Breast epithelium (tissue), 4 donors: Measurements from ENCODE around the gene PLEKHF1. TPM values are rescaled to one million over a fixed set of nuclear protein-coding genes. Genes with fewer than 3 reads are reported as not detected.
A peak's percentile ranks its signal among the peaks of the same experiment; 100 is the strongest.

Source experiments
- DNase-seq, 2 donors: peaks; one replicate each; pipeline ENCODE4 v3.0.0-alpha.2; 2019; ENCODE audit warnings: low spot score in 2 of 2
- H3K27ac ChIP-seq, 2 donors: fragments of 200-600 bp; sonication (generic) in 1 of 2; one replicate each; pipeline ENCODE4 v1.5.1; 2016 to 2019; ENCODE audit warnings: mild to moderate bottlenecking in 1 of 2
- H3K27me3 ChIP-seq, 2 donors: fragments of 200-600 bp; sonication (generic) in 1 of 2; one replicate each; pipeline versions ENCODE4 v1.5.1 to v1.6.0; 2017 to 2019; ENCODE audit warnings: control low read depth in 1 of 2, mild to moderate bottlenecking in 1 of 2
- H3K36me3 ChIP-seq: fragments of 200-600 bp; one replicate; pipeline ENCODE4 v1.5.1; 2019
- H3K4me1 ChIP-seq, 2 donors: fragments of 200-600 bp; sonication (generic); one replicate each; pipeline ENCODE4 v1.5.1; 2016 to 2019; ENCODE audit warnings: control low read depth in 1 of 2
- H3K4me3 ChIP-seq, 3 donors: fragments of 200-600 bp; sonication (generic); 1 replicate in 2 of 3; 2 replicates in 1 of 3; pipeline ENCODE4 v1.5.1; 2016 to 2019; ENCODE audit warnings: mild to moderate bottlenecking in 3 of 3, moderate library complexity in 2 of 3
- H3K9me3 ChIP-seq, 2 donors: fragments of 200-600 bp; sonication (generic) in 1 of 2; one replicate each; pipeline ENCODE4 v1.5.1; 2016 to 2019; ENCODE audit warnings: control low read depth in 1 of 2
- CTCF ChIP-seq, 3 donors: fragments of 450-650 bp; IDR thresholded peaks; one replicate each; pipeline ENCODE4 v1.5.1; 2016 to 2017; ENCODE audit warnings: antibody characterized with exemption in 3 of 3, mild to moderate bottlenecking in 3 of 3, moderate library complexity in 3 of 3
- POLR2A ChIP-seq: fragments of 450-650 bp; IDR thresholded peaks from one replicate; pipeline ENCODE4 v1.6.1; 2016; ENCODE audit warnings: antibody characterized with exemption, mild to moderate bottlenecking, moderate library complexity
- POLR2AphosphoS5 ChIP-seq, 3 donors: sonication (generic); formaldehyde crosslinking; IDR thresholded peaks; one replicate each; pipeline ENCODE4 v1.6.1; 2017; ENCODE audit warnings: antibody characterized with exemption in 3 of 3
- intact Hi-C: fragments of 100-400 bp; cut with DNase I; formaldehyde crosslinking; loops from one replicate; pipeline ENCODE4 v1.15.1; 2023; ENCODE audit warnings: low total_unique reads
- total RNA-seq, 3 donors: library from RNA; depleted of rRNA; stranded (reverse); fragments of >200 nt; gene quantifications; one replicate each; pipeline ENCODE4 v1.1.0, GENCODE V29; 2016

Gene PLEKHF1
- total RNA-seq = 10 to 100 TPM; 29.8 to 71.4 (median 58.7) TPM

- Histone ChIP-seq H3K27me3 (no peaks in the 10 kb centered on the region), H3K4me3 (peak within 1 kb of the TSS; percentile 88 to 98 (median 96)), H3K36me3 (no peaks in the 10 kb centered on the region), H3K9me3 (no peaks in the 10 kb centered on the region), H3K4me1 (peaks cover 30 to 40% of the 10 kb centered on the region in 2 donors), H3K27ac (peak within 1 kb of the TSS; percentile 91 to 98)
- TF ChIP-seq POLR2A (no peak), POLR2AphosphoS5 (IDR thresholded peaks at IDR 0.05) (no peak), CTCF (IDR thresholded peaks at IDR 0.05) (no peak)
- intact Hi-C loops = no loop called here
- DNase-seq = peak; percentile 85 to 87
Measured at GRCh38 chr19:29665215-29665825, at the start of gene PLEKHF1. Gene PLEKHF1 (plus strand): TSS chr19:29665461. CDS start chr19:29673840, 8,379 bp downstream.

- H3K27ac ChIP-seq = no peak overlapping the region
- H3K27me3 ChIP-seq = no peaks in the 10 kb centered on the region
- H3K4me3 ChIP-seq = no peak overlapping the region
- TF ChIP-seq POLR2AphosphoS5 (IDR thresholded peaks at IDR 0.05) = no peak
- no peak for TF ChIP-seq CTCF (IDR thresholded peaks at IDR 0.05)
- TF ChIP-seq POLR2A = no peak
- intact Hi-C loops = no loop called here
- H3K4me1 ChIP-seq = no peaks in the 10 kb centered on the region
- no peak for DNase-seq
- peaks cover 13% of the 10 kb centered on the region for H3K36me3 ChIP-seq
- H3K9me3 ChIP-seq = no peaks in the 10 kb centered on the region
Measured at GRCh38 chr19:29615891-29616425, 49.3 kb upstream of the PLEKHF1 start.

GRCh38 chr19:29616541-29616940 is 48.7 kb upstream of the PLEKHF1 start:
- Histone ChIP-seq H3K4me3 (no peak overlapping the region), H3K27me3 (no peaks in the 10 kb centered on the region), H3K9me3 (no peaks in the 10 kb centered on the region), H3K27ac (no peak overlapping the region), H3K4me1 (no peaks in the 10 kb centered on the region), H3K36me3 (peaks cover 13% of the 10 kb centered on the region)
- no peak for TF ChIP-seq POLR2A
- TF ChIP-seq CTCF (IDR thresholded peaks at IDR 0.05) = no peak
- TF ChIP-seq POLR2AphosphoS5 (IDR thresholded peaks at IDR 0.05) = no peak
- intact Hi-C loops = no loop called here
- DNase-seq = no peak

- Histone ChIP-seq H3K9me3 (no peaks in the 10 kb centered on the region), H3K36me3 (peaks cover 7% of the 10 kb centered on the region), H3K4me1 (no peaks in the 10 kb centered on the region), H3K4me3 (no peak overlapping the region), H3K27ac (no peak overlapping the region), H3K27me3 (no peaks in the 10 kb centered on the region)
- no peak for DNase-seq
- intact Hi-C loops = no loop called here
- TF ChIP-seq POLR2A (no peak), CTCF (IDR thresholded peaks at IDR 0.05) (no peak), POLR2AphosphoS5 (IDR thresholded peaks at IDR 0.05) (no peak)
Measured at GRCh38 chr19:29617366-29618266, 47.6 kb upstream of the PLEKHF1 start.

- no peak for TF ChIP-seq CTCF (IDR thresholded peaks at IDR 0.05)
- TF ChIP-seq POLR2AphosphoS5 (IDR thresholded peaks at IDR 0.05) = no peak
- no peak for TF ChIP-seq POLR2A
- no peak overlapping the region for H3K4me3 ChIP-seq
- DNase-seq = no peak
- no peaks in the 10 kb centered on the region for H3K9me3 ChIP-seq
- intact Hi-C loops = no loop called here
- H3K27me3 ChIP-seq = no peaks in the 10 kb centered on the region
- peaks cover 6% of the 10 kb centered on the region for H3K36me3 ChIP-seq
- no peak overlapping the region for H3K27ac ChIP-seq
- no peaks in the 10 kb centered on the region for H3K4me1 ChIP-seq
Measured at GRCh38 chr19:29618434-29618833, 46.8 kb upstream of the PLEKHF1 start.
